H9 (cell line): Measurements from ENCODE around the gene MAML3. TPM values are rescaled to one million over a fixed set of nuclear protein-coding genes. Genes with fewer than 3 reads are reported as not detected.

Source experiments
- DNase-seq: peaks from one replicate; pipeline ENCODE4 v3.0.0-alpha.2; 2017
- H2AFZ ChIP-seq: one replicate; pipeline ENCODE4 v1.6.1; 2013; ENCODE audit warnings: mild to moderate bottlenecking, low read length, control low read depth, moderate library complexity
- H2AK5ac ChIP-seq: 2 replicates; pipeline ENCODE4 v1.6.1; 2013; ENCODE audit warnings: low read length, control low read depth, mixed read lengths; ENCODE audit not compliant: insufficient read length
- H2BK120ac ChIP-seq: one replicate; pipeline ENCODE4 v1.6.1; 2013; ENCODE audit warnings: low read depth, mild to moderate bottlenecking, low read length, control low read depth, inconsistent platforms; ENCODE audit not compliant: poor library complexity, severe bottlenecking
- H2BK12ac ChIP-seq: 2 replicates; pipeline ENCODE4 v1.6.1; 2013; ENCODE audit warnings: low read length, control low read depth, mixed read lengths, low read depth; ENCODE audit not compliant: insufficient read length
- H2BK15ac ChIP-seq: 2 replicates; pipeline ENCODE4 v1.6.1; 2013; ENCODE audit warnings: low read depth, low read length, control low read depth
- H2BK20ac ChIP-seq: one replicate; pipeline ENCODE4 v1.6.1; 2013; ENCODE audit warnings: low read depth, mild to moderate bottlenecking, low read length, control low read depth, inconsistent platforms; ENCODE audit not compliant: poor library complexity, severe bottlenecking
- H2BK5ac ChIP-seq: 2 replicates; pipeline ENCODE4 v1.6.1; 2013; ENCODE audit warnings: low read length, control low read depth, mixed read lengths; ENCODE audit not compliant: insufficient read length
- H3K14ac ChIP-seq: 2 replicates; pipeline ENCODE4 v1.6.1; 2013; ENCODE audit warnings: low read length, control low read depth; ENCODE audit not compliant: insufficient read depth
- H3K18ac ChIP-seq: 2 replicates; pipeline ENCODE4 v1.6.1; 2013; ENCODE audit warnings: low read depth, mild to moderate bottlenecking, mixed read lengths, low read length, control low read depth; ENCODE audit not compliant: insufficient read length
- H3K23ac ChIP-seq: 2 replicates; pipeline ENCODE4 v1.6.1; 2013; ENCODE audit warnings: low read length, control low read depth, mixed read lengths, low read depth; ENCODE audit not compliant: insufficient read length
- H3K23me2 ChIP-seq: 2 replicates; pipeline ENCODE4 v1.6.1; 2013; ENCODE audit warnings: low read depth, mild to moderate bottlenecking, mixed read lengths, low read length, control low read depth; ENCODE audit not compliant: insufficient read length, poor library complexity, severe bottlenecking
- H3K27ac ChIP-seq: 2 replicates; pipeline ENCODE4 v1.5.1; 2013; ENCODE audit warnings: low read length, control low read depth, mixed read lengths, low read depth; ENCODE audit not compliant: insufficient read length
- H3K27me3 ChIP-seq: 2 replicates; pipeline ENCODE4 v1.6.1; 2013; ENCODE audit warnings: low read length, control low read depth, inconsistent platforms; ENCODE audit not compliant: insufficient read depth
- H3K4ac ChIP-seq: 2 replicates; pipeline ENCODE4 v1.6.1; 2013; ENCODE audit warnings: low read depth, mild to moderate bottlenecking, control low read depth, inconsistent platforms, low read length, moderate library complexity
- H3K4me1 ChIP-seq: 2 replicates; pipeline ENCODE4 v1.6.1; 2013; ENCODE audit warnings: low read length, control low read depth, inconsistent platforms; ENCODE audit not compliant: insufficient read depth
- H3K4me2 ChIP-seq: 2 replicates; pipeline ENCODE4 v1.6.1; 2013; ENCODE audit warnings: low read length, control low read depth, mixed read lengths; ENCODE audit not compliant: insufficient read length, insufficient read depth
- H3K56ac ChIP-seq: 2 replicates; pipeline ENCODE4 v1.6.1; 2013; ENCODE audit warnings: low read depth, mild to moderate bottlenecking, mixed read lengths, low read length, control low read depth; ENCODE audit not compliant: insufficient read length
- H3K79me1 ChIP-seq: 2 replicates; pipeline ENCODE4 v1.6.1; 2013; ENCODE audit warnings: low read depth, mild to moderate bottlenecking, moderate library complexity, low read length, control low read depth, inconsistent platforms; ENCODE audit not compliant: insufficient read depth, poor library complexity, severe bottlenecking
- H3K79me2 ChIP-seq: 2 replicates; pipeline ENCODE4 v1.6.1; 2013; ENCODE audit warnings: low read length, control low read depth, inconsistent platforms; ENCODE audit not compliant: insufficient read depth
- H3K9ac ChIP-seq: 2 replicates; pipeline ENCODE4 v1.6.1; 2013; ENCODE audit warnings: low read length, control low read depth, mixed read lengths; ENCODE audit not compliant: insufficient read length; ENCODE audit errors: extremely low read depth
- H3K9me3 ChIP-seq: one replicate; pipeline ENCODE4 v1.6.1; 2013; ENCODE audit warnings: low read depth, low read length, inconsistent platforms; ENCODE audit not compliant: control insufficient read depth
- H3T11ph ChIP-seq: one replicate; pipeline ENCODE4 v1.6.1; 2013; ENCODE audit warnings: mild to moderate bottlenecking, low read length, control low read depth, inconsistent platforms
- H4K20me1 ChIP-seq: one replicate; pipeline ENCODE4 v1.6.1; 2013; ENCODE audit not compliant: control insufficient read depth, insufficient read length, insufficient read depth
- H4K5ac ChIP-seq: 2 replicates; pipeline ENCODE4 v1.6.1; 2013; ENCODE audit warnings: low read depth, mild to moderate bottlenecking, mixed read lengths, low read length, control low read depth; ENCODE audit not compliant: insufficient read length
- H4K8ac ChIP-seq: replicated peaks from 2 replicates; pipeline ENCODE4 v1.6.1; 2013; ENCODE audit warnings: low read length, control low read depth, mixed read lengths, low read depth; ENCODE audit not compliant: insufficient read length
- H4K91ac ChIP-seq: 2 replicates; pipeline ENCODE4 v1.6.1; 2013; ENCODE audit warnings: low read depth, mild to moderate bottlenecking, moderate library complexity, mixed read lengths, low read length, control low read depth; ENCODE audit not compliant: insufficient read length
- H3K27ac Mint-ChIP-seq, 3 experiments: 2 replicates in 2 of 3; 3 replicates in 1 of 3; pipeline ENCODE4 v1.8.0; 2020 to 2021; ENCODE audit warnings: mixed read lengths in 3 of 3, mild to moderate bottlenecking in 1 of 3, moderate library complexity in 1 of 3
- H3K27me3 Mint-ChIP-seq: 2 replicates; pipeline ENCODE4 v1.8.0; 2021; ENCODE audit warnings: low read depth, mild to moderate bottlenecking, moderate library complexity, mixed read lengths
- H3K36me3 Mint-ChIP-seq, 3 experiments: 2 replicates in 2 of 3; 3 replicates in 1 of 3; pipeline ENCODE4 v1.8.0; 2020 to 2021; ENCODE audit warnings: low read depth in 3 of 3, mixed read lengths in 3 of 3; ENCODE audit not compliant: insufficient read depth in 1 of 3
- H3K4me1 Mint-ChIP-seq, 2 experiments: 2 replicates each; pipeline ENCODE4 v1.8.0; 2020; ENCODE audit warnings: mixed read lengths in 2 of 2
- H3K4me3 Mint-ChIP-seq, 2 experiments: 2 replicates in 1 of 2; 3 replicates in 1 of 2; pipeline ENCODE4 v1.8.0; 2020 to 2021; ENCODE audit warnings: mild to moderate bottlenecking in 2 of 2, mixed read lengths in 2 of 2, moderate library complexity in 1 of 2
- H3K9me3 Mint-ChIP-seq, 2 experiments: 2 replicates in 1 of 2; 3 replicates in 1 of 2; pipeline ENCODE4 v1.8.0; 2020; ENCODE audit warnings: mild to moderate bottlenecking in 2 of 2, mixed read lengths in 2 of 2, moderate library complexity in 1 of 2
- CTCF ChIP-seq: fragments of 200-600 bp; sonication (generic); conservative IDR thresholded peaks from 3 replicates; pipeline ENCODE4 v1.8.0; 2021; ENCODE audit warnings: antibody characterized with exemption, mild to moderate bottlenecking
- total RNA-seq: library from RNA; stranded (reverse); gene quantifications from 2 replicates; pipeline ENCODE4 v1.2.1, GENCODE V29; 2021

Gene MAML3
- total RNA-seq, 1 experiment from 2014 or later, result 3.9 TPM

GRCh38 chr4:139907001-139907809 is 246.8 kb downstream of the MAML3 start:
- Histone ChIP-seq H3K79me1 (no peaks in the 10 kb centered on the region), H4K91ac (no peak overlapping the region), H2AFZ (no peak overlapping the region), H3K9me3 (no peaks in the 10 kb centered on the region), H2BK12ac (no peak overlapping the region), H4K5ac (no peak overlapping the region), H3K23ac (no peak overlapping the region), H3K27ac (no peak overlapping the region), H3K56ac (no peak overlapping the region), H3K79me2 (no peaks in the 10 kb centered on the region), H3T11ph (no peak overlapping the region), H2BK15ac (no peak overlapping the region), H3K4me2 (no peak overlapping the region), H3K9ac (no peak overlapping the region), H3K27me3 (no peaks in the 10 kb centered on the region), H3K23me2 (no peaks in the 10 kb centered on the region), H3K18ac (no peak overlapping the region), H3K14ac (no peak overlapping the region), H3K4ac (no peak overlapping the region), H2AK5ac (no peak overlapping the region), H2BK20ac (no peak overlapping the region), H4K8ac (no peak overlapping the region), H2BK5ac (no peak overlapping the region), H2BK120ac (no peak overlapping the region), H4K20me1 (no peaks in the 10 kb centered on the region), H3K4me1 (no peaks in the 10 kb centered on the region)
- Mint-ChIP-seq H3K9me3 (peaks cover 4 to 11% of the 10 kb centered on the region in 2 experiments; a peak in 4 of 5 replicates), H3K4me3 (no peak overlapping the region), H3K4me1 (peaks cover 8 to 10% of the 10 kb centered on the region in 2 experiments), H3K27ac (no peak overlapping the region), H3K27me3 (no peaks in the 10 kb centered on the region), H3K36me3 (peaks cover 0 to 13% (median 6%) of the 10 kb centered on the region in 3 experiments; a peak in 4 of 7 replicates)
- no peak for TF ChIP-seq CTCF
- DNase-seq, result no peak
